PC-9 (cell line): ENCODE measurements around the gene INHBB. TPM values are rescaled to one million over a fixed set of nuclear protein-coding genes. Genes with fewer than 3 reads are reported as not detected.

Experiments
- BruUV-seq: library from RNA; stranded (reverse); fragments of 400-500 nt; replicated peaks from 2 replicates; lab custom pipeline; 2021; lab: Mats Ljungman, UMichigan
- CTCF ChIA-PET: fragments of 300-600 bp; sonication (Branson Sonifier 250); formaldehyde crosslinking; loops from one replicate; lab custom pipeline; 2022; ENCODE audit warnings: antibody characterized with exemption; lab: Charles Lee
- POLR2A ChIA-PET: fragments of 300-600 bp; sonication (Branson Sonifier 250); formaldehyde crosslinking; loops from one replicate; lab custom pipeline; 2022; ENCODE audit warnings: antibody characterized with exemption; ENCODE audit not compliant: unreplicated experiment; lab: Charles Lee
- DNase-seq, 2 experiments: peaks; one replicate each; pipeline versions ENCODE4 v3.0.0 to v3.0.0-alpha.2; 2015 to 2022; ENCODE audit warnings: mixed read lengths in 1 of 2
- H2AFZ ChIP-seq: fragments of 200-600 bp; sonication (generic); 2 replicates; pipeline ENCODE4 v1.8.1; 2017; ENCODE audit warnings: antibody characterized with exemption
- H3F3A ChIP-seq: fragments of 200-600 bp; sonication (generic); 2 replicates; pipeline ENCODE4 v1.8.1; 2017; ENCODE audit warnings: antibody characterized with exemption, mild to moderate bottlenecking, low read depth; ENCODE audit not compliant: insufficient read depth
- H3K27ac ChIP-seq: fragments of 200-600 bp; sonication (generic); 2 replicates; pipeline ENCODE4 v1.6.1; 2016; ENCODE audit warnings: mixed run types
- H3K27me3 ChIP-seq: fragments of 200-600 bp; sonication (generic); 2 replicates; pipeline ENCODE4 v1.6.1; 2016; ENCODE audit warnings: low read depth, mixed run types; ENCODE audit not compliant: insufficient read depth
- H3K36me3 ChIP-seq: fragments of 200-600 bp; sonication (generic); 2 replicates; pipeline ENCODE4 v1.6.1; 2016; ENCODE audit warnings: low read depth, mixed run types
- H3K4me1 ChIP-seq: fragments of 200-600 bp; sonication (generic); replicated peaks from 2 replicates; pipeline ENCODE4 v1.6.1; 2016; ENCODE audit warnings: mixed run types; ENCODE audit not compliant: insufficient read depth
- H3K4me2 ChIP-seq: fragments of 200-600 bp; sonication (generic); 2 replicates; pipeline ENCODE4 v1.6.1; 2017; ENCODE audit warnings: mixed run types
- H3K4me3 ChIP-seq: fragments of 200-600 bp; sonication (generic); 2 replicates; pipeline ENCODE4 v1.6.1; 2016; ENCODE audit warnings: mixed run types
- H3K79me2 ChIP-seq: fragments of 200-600 bp; sonication (generic); 2 replicates; pipeline ENCODE4 v1.6.1; 2017; ENCODE audit warnings: low read depth, mixed run types
- H3K9me2 ChIP-seq: fragments of 200-600 bp; sonication (generic); 2 replicates; pipeline ENCODE4 v1.8.1; 2017; ENCODE audit warnings: mild to moderate bottlenecking; ENCODE audit not compliant: insufficient read depth
- H3K9me3 ChIP-seq: fragments of 200-600 bp; sonication (generic); 2 replicates; pipeline ENCODE4 v1.8.1; 2016; ENCODE audit warnings: low read depth; ENCODE audit not compliant: insufficient read depth
- H4K20me1 ChIP-seq: fragments of 200-600 bp; sonication (generic); 2 replicates; pipeline ENCODE4 v1.8.1; 2017; ENCODE audit not compliant: insufficient read depth
- EZH2 ChIP-seq: fragments of 200-600 bp; sonication (generic); IDR thresholded peaks from 2 replicates; pipeline ENCODE4 v1.8.0; 2017; ENCODE audit warnings: antibody characterized with exemption, low read depth
- intact Hi-C: fragments of 100-400 bp; cut with micrococcal nuclease; formaldehyde crosslinking; loops from one replicate; pipeline ENCODE4 v1.10.0; 2022; ENCODE audit not compliant: unreplicated experiment
- total RNA-seq: library from RNA; stranded (reverse); gene quantifications from 2 replicates; pipeline ENCODE4 v1.2.3, GENCODE V29; 2021
- TF ChIP-seq, protein P1 (sequence below): fragments of 200-600 bp; sonication (generic); conservative IDR thresholded peaks from 2 replicates; pipeline ENCODE4 v1.6.1; 2017; ENCODE audit warnings: mixed run types, antibody characterized with exemption, mild to moderate bottlenecking, moderate library complexity

The INHBB gene
- total RNA-seq, 1 experiment from 2014 or later: 57.5 TPM

GRCh38 chr2:120314690-120315366 is 31.1 kb upstream of the INHBB start:
- H3K4me3 ChIP-seq: no peak overlapping the region
- no peak for DNase-seq
- no peak overlapping the region for H2AFZ ChIP-seq
- TF ChIP-seq, protein P1, sequence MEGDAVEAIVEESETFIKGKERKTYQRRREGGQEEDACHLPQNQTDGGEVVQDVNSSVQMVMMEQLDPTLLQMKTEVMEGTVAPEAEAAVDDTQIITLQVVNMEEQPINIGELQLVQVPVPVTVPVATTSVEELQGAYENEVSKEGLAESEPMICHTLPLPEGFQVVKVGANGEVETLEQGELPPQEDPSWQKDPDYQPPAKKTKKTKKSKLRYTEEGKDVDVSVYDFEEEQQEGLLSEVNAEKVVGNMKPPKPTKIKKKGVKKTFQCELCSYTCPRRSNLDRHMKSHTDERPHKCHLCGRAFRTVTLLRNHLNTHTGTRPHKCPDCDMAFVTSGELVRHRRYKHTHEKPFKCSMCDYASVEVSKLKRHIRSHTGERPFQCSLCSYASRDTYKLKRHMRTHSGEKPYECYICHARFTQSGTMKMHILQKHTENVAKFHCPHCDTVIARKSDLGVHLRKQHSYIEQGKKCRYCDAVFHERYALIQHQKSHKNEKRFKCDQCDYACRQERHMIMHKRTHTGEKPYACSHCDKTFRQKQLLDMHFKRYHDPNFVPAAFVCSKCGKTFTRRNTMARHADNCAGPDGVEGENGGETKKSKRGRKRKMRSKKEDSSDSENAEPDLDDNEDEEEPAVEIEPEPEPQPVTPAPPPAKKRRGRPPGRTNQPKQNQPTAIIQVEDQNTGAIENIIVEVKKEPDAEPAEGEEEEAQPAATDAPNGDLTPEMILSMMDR: no peak
- TF ChIP-seq EZH2: no peak
- no peak overlapping the region for H3K27ac ChIP-seq
- intact Hi-C loops: loop anchor here (5.0 to 10.0 kb wide), 3 partner anchors 300 to 762 kb away; partner anchors contain the start of genes EPB41L5 and PTPN4
- H3F3A ChIP-seq: peaks cover 14% of the 10 kb centered on the region; the same call in 1 of the 2 replicates
- ChIA-PET CTCF (interaction anchor here (0.6 to 0.9 kb wide), 2 partner anchors 122 to 367 kb away, joined by 3 to 4 read pairs; no protein-coding TSS in a partner anchor), POLR2A (no interaction called here)
- H3K9me2 ChIP-seq: no peaks in the 10 kb centered on the region
- H3K9me3 ChIP-seq: no peaks in the 10 kb centered on the region
- no TSS peak for BruUV-seq
- no peaks in the 10 kb centered on the region for H4K20me1 ChIP-seq
- H3K79me2 ChIP-seq: no peaks in the 10 kb centered on the region
- H3K4me1 ChIP-seq: peaks cover 12% of the 10 kb centered on the region
- H3K4me2 ChIP-seq: no peak overlapping the region
- H3K27me3 ChIP-seq: no peaks in the 10 kb centered on the region
- H3K36me3 ChIP-seq: no peaks in the 10 kb centered on the region

DNA sequence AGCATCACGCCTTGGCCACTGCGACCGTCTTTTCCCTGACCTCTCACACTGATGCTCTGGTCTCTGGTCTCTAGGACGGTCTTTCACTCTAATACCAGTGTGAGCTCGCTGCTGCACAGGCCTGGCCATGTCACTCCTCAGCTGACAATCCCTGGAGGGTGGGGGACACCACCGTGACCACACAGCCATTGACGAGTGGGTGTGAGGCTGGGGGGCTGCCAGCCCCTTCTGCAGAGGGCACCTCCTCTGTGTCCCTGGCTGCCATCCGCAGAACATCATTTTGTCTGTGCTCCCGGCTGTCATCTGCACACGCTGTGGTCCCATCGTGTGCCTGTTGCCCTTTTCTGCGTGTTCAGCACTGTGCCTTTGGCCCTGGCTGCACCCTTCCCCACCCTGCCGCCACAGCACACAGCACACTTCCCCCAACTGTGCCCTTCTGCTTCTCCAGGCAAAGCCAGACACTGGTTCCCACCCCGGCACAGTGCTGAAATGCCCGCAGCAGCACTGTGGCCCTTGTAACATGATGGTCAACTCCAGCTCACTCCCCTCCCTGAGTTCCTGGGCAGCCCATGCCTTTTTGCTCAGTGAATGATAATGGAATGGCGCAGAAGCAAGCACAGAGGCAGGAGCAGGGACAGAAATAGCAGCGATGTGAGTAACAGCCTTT is 30.4 kb upstream of the INHBB start:
- peaks cover 19% of the 10 kb centered on the region for H3K4me1 ChIP-seq
- no peak overlapping the region for H3K27ac ChIP-seq
- no peaks in the 10 kb centered on the region for H3K79me2 ChIP-seq
- H3K9me3 ChIP-seq: no peaks in the 10 kb centered on the region
- ChIA-PET POLR2A (no interaction called here), CTCF (no interaction called here)
- no peak overlapping the region for H3K4me2 ChIP-seq
- no TSS peak for BruUV-seq
- H3K9me2 ChIP-seq: no peaks in the 10 kb centered on the region
- intact Hi-C loops: loop anchor here (10.0 kb wide), 1 partner anchor 301 kb away; the partner anchor contains the start of gene EPB41L5
- H3K36me3 ChIP-seq: no peaks in the 10 kb centered on the region
- DNase-seq: no peak
- peaks cover 15% of the 10 kb centered on the region for H3F3A ChIP-seq
- no peak overlapping the region for H2AFZ ChIP-seq
- no peak overlapping the region for H3K4me3 ChIP-seq
- TF ChIP-seq EZH2: no peak
- TF ChIP-seq, protein P1: no peak
- no peaks in the 10 kb centered on the region for H4K20me1 ChIP-seq
- no peaks in the 10 kb centered on the region for H3K27me3 ChIP-seq

GRCh38 chr2:120316071-120316470 is 29.9 kb upstream of the INHBB start:
- Histone ChIP-seq H3K4me2 (no peak overlapping the region), H3K9me3 (no peaks in the 10 kb centered on the region), H3K27me3 (no peaks in the 10 kb centered on the region), H3K9me2 (no peaks in the 10 kb centered on the region), H3K4me1 (peaks cover 23% of the 10 kb centered on the region), H3K36me3 (no peaks in the 10 kb centered on the region), H2AFZ (no peak overlapping the region), H3K4me3 (no peak overlapping the region), H3F3A (peaks cover 17% of the 10 kb centered on the region), H3K27ac (no peak overlapping the region), H4K20me1 (no peaks in the 10 kb centered on the region), H3K79me2 (no peaks in the 10 kb centered on the region)
- DNase-seq: no peak
- ChIA-PET CTCF (no interaction called here), POLR2A (no interaction called here)
- BruUV-seq: no TSS peak
- no peak for TF ChIP-seq EZH2
- TF ChIP-seq, protein P1: no peak
- intact Hi-C loops: loop anchor here (10.0 kb wide), 1 partner anchor 301 kb away; the partner anchor contains the start of gene EPB41L5
